ENCODE measurements around the gene TSR1.

TSR1 gene

DNA sequence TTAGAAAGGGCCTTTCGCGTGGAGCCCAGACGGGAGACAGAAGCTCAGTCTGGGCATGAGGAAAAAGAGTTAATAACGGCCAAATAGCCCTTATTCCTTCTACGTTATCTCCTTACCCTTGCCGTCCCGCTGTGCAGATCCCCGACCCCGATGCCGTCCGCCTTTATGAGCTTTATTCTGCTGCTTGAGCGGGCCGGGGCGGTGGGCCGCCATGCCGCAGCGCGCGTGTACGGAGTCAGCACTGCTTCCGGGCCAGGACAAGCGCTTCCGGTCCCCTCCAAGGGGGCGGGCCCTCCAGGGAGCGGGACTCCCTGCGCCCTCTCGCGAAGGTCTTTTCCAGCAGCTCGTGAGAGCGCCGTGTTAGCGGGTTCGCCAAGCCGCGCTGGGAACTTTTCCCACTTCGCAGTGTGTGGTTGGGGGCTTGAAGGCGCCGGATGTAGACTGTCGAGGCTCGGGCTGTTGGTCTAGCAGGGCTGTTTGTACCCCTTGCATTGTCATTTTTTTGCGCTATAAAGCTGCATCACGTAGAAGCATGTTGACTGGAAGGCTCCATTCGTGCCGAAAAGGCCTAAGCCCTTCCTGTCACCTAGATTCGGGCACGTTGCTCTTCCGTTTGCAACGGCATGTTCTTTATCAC, at the start of gene TSR1:
Gene TSR1, minus strand, starts transcription at position 243 of the 637 bp plus-strand sequence. Its CDS starts 30 bp downstream, at position 213.
- peak; percentile 72 to 87 for DNase-seq

DNA sequence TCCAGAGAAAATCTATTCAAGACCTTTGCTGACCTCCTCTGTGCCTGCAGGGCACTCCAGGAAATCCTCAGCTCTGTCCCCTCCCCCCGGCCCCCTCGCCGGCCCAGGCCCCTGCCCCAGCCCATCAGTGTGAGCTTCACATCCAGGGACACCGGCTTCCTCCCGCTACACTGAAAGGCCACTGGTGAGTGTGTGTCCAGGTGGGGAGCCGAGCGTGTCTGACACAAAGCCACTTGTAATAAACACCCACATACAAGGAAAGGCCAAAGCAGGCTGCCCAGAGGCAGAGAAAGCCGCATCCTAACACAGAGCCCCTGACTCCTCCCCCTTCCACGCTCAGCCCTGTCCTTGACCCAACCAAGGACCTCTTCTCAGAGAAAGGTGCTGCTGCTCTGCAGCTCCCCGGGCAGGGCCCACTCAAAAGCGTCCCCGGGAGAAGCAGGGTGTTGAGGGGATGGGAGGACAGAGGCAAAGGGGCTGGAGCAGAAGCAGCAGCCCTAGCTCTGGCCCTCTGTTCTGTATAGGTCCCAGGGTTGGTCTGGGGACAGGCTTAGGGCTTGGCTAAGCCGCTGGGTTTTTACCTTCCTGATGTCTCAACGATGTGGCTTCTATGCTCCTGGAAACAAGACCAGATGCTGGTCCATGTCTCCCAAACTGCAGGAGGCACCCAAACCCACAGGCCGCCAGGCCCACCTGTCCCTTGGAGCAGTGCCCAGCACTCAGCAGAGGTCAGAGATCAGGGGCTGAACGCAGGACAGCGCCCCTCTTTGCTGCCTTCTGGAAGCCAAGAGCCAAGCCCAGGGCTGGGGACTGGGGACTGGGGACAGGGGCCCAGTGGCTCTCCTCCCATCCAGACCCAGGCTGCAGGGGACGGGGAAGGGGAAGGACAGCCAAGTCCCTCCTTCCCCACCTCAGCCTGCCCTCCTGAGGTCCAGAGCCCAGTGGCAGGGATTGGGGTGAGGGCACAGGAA, 49.3 kb upstream of the TSR1 start:
- DNase-seq, result no peak

DNA sequence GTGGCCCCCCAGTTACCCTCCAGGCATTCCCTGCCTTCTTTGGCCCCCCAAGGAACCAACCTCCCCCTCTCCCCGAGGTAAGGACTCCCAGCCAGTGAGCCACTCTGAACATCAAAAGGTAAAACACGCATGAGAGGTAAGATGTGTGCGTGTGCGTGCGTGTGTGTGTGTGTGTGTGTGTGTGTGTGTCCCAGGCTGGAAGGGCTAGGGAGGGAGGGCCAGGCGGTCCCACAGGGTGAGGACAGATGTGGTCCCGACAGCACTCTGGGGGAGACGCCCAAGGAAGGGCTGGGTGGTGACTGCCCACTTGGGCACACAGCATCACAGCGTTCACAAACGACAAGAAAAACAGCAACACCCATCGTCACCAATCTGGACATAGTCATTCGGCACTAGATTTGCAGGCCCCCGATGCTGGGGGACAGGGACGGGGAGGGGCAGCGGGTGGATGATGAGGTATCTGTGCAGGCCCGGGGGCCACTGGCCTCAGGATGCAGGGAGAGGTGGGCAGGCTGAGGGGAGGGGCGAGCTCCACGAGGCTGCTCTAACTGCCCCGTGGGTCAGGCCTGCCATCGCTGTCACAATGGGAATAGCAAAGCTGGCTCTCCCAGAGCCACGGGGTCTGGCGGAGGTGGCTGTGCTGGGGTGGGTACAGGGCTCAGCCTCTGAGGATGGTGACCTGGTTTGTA, 48.3 kb upstream of the TSR1 start:
- no peak for DNase-seq

GRCh38 chr17:2383628-2384167, 47.4 kb upstream of the TSR1 start:
- DNase-seq, result peak in 1 of 2 experiments; percentile 18

DNA sequence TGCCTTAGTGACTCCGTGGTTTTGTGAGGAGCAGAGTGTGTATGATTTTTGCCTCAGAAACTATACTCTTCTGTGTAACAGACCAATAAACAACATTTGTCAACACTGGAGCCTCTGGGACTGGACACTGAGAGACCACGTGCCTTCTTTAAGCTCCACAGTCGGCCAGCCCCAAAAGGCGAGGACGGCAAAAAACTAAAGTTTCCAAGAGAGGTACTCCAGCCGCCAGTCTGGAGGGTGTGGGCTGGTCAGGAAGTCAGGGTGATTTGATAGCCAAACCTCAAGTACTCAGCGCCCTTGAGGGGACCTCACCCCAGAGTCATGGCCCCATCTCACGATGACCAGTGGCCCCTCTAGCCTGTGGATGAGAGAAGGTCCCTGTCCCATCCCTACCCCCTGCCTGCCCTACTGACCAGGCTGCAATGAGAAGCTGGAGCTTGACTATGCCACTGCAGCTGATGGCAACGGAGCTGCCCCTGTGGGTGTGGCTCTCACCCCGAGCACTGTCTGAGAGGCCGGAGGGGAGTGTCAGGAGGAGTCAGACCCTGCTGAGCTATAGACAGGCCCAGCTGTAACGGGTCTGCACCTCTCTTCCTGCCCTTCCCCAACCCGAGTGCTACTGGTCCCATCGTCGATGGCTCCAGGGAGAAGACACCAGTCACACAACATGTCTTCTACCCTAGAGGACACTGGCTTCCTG, 44.8 kb upstream of the TSR1 start:
- DNase-seq, result no peak

DNA sequence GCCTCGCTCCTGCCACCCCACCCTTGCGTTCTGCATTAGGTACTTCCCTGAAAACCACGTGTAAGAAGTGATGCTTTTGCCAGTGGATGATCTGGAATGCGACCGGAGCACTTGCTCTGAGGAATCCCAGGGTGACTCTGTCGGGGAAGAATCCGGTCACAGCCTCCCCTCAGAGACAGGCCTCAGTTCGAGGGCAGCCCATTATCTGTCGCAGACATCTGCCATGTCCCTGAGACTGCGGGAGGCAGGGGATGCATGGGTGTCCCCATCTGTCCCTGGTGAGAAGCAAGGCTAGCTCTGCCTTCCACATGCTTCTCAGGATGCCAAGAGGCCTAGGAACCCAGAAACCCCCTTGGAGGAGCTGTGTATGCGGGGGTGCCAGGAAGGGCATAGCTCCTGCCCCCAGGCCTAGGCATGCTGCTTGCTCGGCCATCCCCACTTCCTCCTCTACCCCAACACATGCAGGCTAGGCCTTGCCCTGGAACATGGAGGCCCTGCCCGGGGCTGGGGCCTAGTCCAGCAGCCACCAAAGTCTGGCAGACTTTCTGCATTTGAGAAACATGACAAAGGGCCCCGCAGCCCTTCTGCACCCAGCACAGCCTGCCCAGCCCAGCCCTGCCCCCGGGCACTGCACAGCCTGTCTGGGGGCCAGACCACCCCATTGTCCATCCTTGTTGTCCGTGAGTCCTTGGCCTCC, 44.1 kb upstream of the TSR1 start:
- peak; percentile 31 to 70 for DNase-seq

DNA sequence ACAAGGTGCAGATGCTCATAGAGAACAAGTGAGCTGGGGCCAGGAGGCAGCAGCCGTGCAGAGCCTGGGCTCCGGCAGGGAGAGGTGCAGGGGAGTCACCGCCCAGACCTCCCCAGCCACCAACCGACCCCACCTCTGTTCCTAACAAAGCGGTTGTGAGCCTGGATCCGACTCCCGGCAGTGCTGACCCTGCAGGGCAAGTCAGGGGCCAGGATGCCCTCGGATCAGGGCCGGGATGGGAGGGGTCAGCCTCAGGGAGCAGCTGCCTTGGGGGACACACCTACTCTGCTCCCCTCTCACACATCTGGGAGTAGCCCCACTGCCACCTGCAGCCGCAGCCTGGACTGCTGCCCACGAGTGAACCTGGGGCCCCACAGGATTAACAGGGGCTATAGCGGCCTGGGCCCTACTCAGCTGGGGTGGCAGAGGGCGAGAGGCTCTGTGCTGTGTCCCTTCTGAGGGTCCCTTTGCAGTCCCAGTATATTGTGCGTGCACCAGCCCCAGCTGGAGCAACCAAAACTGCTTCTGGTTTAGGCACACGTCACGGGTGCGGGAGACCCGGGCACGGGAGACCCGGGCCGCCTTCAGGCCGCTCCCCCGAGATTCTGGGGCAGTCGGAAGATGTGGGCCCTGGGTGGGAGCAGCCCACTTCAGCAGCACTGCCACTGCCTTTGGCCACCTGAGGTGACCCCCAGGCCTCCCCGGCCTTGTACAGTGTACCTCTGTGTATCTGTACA, 43.4 kb upstream of the TSR1 start:
- no peak for DNase-seq

DNA sequence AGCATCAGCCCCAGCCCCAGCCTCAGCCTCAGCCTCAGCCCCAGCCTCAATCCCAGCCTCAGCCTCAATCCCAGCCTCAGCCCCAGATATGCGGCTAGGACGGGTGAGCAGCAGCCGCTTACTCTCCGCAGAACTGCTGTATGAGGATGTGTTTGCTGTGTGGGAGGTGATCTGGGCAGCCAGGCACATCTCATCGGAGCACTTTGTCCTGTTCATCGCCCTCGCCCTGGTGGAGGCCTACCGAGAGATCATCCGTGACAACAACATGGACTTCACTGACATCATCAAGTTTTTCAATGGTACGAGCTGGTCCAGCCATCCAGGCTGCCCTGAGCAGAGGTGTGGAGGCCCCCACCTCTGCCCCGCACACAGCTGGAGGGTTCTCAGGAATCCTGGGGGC, 42.6 kb upstream of the TSR1 start:
- no peak for DNase-seq

DNA sequence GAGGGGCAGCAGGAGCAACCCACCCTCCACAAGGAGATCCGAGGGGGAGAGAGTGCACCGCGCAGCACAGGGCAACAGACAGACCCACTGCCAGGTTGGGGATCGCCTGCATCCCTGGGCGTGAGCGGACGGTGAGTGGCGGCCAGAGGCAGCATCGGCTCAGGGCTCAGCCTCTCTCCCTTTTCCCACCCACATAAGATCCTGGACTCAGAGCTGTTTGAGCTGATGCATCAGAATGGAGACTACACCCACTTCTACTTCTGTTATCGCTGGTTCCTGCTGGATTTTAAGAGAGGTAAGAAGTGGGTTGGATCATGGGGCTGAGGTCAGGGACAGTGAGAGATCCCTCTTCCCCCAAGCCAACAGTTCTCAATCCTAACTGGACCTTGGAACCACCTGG, 41.4 kb upstream of the TSR1 start:
- no peak for DNase-seq

DNA sequence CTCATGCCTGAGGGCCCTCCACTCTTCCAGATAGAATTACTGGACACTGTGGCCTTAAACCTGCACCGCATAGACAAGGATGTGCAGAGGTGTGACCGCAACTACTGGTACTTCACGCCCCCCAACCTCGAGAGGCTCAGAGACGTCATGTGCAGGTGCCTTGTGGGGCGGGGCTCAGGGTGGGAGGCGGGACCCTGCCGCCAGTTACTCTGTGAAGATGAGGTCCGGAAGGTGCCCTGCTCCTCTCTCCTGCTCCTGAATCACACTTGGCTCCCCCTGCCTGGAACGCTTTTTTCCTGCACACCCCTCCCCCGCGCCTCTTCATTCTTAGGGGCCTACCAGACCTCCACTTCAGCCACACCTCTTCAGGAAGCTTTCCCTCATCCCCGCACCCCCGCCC, 39.9 kb upstream of the TSR1 start:
- DNase-seq, result no peak

DNA sequence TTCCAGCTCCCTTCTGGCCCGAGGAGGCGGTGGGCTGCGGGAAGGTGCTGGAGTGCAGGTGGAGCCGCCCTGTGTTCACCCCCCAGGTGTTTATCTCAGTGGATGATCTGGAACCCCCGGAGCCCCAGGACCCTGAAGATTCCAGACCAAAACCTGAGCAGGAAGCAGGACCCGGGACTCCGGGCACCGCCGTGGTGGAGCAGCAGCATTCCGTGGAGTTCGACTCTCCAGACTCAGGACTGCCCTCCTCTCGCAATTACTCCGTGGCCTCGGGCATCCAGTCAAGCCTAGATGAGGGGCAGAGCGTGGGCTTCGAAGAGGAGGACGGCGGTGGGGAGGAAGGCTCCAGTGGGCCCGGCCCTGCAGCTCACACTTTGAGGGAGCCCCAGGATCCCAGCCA, 39.1 kb upstream of the TSR1 start:
- DNase-seq, result no peak

DNA sequence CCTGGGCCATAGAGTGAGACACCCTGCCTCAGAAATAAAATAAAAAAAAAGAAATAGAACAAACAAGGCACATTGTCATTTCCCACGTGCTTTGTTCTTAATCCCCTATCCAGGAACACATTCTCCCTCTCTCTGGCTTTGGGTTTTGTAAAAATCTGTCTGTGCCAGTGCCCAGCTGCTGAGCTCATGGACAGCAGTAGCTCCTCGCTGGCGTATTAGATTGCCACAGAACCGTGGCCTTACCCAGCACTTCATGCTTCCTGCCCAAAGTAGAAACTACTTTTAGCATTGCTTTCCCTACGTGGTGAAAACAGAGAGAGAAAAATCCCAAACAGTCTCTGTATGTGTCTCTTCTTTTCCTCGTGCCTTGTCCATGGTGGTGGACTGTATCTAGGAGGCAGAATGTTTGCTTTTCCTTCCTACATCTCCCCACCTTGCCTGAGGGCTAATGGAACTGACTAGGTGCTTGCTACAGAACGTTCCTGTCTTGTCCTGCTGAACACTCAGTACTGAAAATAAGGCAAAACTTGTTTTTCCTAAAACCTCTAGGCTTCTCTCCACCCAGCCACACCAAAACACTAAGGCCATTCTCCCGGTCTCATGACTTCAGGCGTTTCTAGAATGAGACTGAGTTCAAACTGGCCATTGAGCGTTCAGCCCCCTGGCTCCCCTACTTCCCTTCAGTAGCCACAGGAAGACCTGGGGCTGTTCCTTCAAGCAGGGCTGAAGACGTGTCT, 38.5 kb upstream of the TSR1 start:
- DNase-seq, result no peak

DNA sequence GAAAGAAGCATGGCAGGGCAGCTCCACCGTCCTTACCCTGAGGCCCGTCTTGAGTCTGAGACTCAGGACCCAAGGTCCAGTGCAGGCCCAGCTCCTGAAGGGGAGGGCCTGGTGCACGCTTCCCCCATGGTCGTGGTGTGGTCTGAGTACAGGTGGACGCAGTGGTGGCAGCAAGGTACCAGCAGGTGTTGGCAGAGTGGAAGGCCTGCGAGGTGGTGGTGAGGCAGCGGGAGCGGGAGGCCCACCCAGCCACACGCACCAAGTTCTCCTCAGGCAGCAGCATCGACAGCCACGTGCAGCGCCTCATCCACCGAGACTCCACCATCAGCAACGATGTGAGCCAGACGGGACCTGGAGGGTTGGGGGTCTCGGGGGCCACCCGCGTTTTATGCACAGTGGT, 36.9 kb upstream of the TSR1 start:
- no peak for DNase-seq

GRCh38 chr17:2372681-2373080, 36.4 kb upstream of the TSR1 start:
- no peak for DNase-seq

DNA sequence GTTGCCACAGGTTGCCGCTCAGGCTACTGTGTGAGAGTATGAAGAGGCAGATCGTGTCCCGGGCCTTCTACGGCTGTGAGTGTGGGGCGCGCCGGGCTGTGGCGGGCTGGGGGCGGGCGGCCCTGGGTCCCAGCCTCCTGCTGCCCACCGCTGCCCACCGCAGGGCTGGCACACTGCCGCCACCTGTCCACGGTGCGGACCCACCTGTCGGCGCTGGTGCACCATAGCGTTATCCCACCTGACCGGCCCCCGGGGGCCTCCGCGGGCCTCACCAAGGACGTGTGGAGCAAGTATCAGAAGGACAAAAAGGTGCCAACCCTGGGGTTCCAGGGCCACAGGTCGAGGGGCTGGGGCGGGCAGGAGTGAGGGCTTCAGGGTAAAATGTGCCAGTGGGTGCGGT, 35.9 kb upstream of the TSR1 start:
- DNase-seq, result no peak

GRCh38 chr17:2371183-2372130, 35.2 kb upstream of the TSR1 start:
- no peak for DNase-seq

- DNase-seq, result no peak
Measured at GRCh38 chr17:2370211-2370589, 33.9 kb upstream of the TSR1 start.

GRCh38 chr17:2369551-2370210, 33.4 kb upstream of the TSR1 start:
- peak in 1 of 2 experiments; percentile 32 for DNase-seq

DNA sequence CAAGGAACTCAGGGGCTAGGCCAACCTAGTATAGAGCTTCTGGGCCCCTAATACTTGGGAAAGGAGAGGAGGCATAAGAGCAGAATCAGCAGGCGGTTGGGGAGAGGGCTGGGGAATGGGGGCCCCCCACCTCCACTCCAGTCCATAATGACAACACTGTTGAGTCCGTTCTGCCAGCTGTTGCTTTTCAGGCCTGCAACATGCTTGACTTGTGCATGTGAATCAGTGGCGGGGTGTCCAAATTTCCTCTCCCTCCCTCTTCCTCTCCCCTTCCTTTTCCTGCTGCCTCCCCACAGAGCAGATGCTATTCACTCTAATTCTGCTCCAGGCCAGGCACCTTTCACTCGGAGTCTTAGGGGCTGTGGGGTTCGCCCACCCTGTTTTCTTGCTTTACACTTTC, 32.8 kb upstream of the TSR1 start:
- DNase-seq, result no peak
